Chondrocyte (in vitro differentiated cells): Measurements from ENCODE around the gene ZNF526. TPM values are rescaled to one million over a fixed set of nuclear protein-coding genes. Genes with fewer than 3 reads are reported as not detected.
A peak's percentile ranks its signal among the peaks of the same experiment; 100 is the strongest.

ENCODE experiments used
- DNase-seq: peaks from one replicate; pipeline ENCODE4 v3.0.0; 2021; ENCODE audit warnings: mixed read lengths, low spot score
- H3K27ac Mint-ChIP-seq: one replicate; pipeline ENCODE4 v1.8.0; 2021; ENCODE audit warnings: mild to moderate bottlenecking, moderate library complexity, mixed read lengths; ENCODE audit not compliant: unreplicated experiment
- H3K27me3 Mint-ChIP-seq: 2 replicates; pipeline ENCODE4 v1.8.0; 2021; ENCODE audit warnings: low read depth, mixed read lengths
- H3K36me3 Mint-ChIP-seq: 2 replicates; pipeline ENCODE4 v1.8.0; 2021; ENCODE audit warnings: low read depth, mixed read lengths
- H3K4me1 Mint-ChIP-seq: 2 replicates; pipeline ENCODE4 v1.8.0; 2021; ENCODE audit warnings: low read depth, mild to moderate bottlenecking, mixed read lengths
- H3K4me3 Mint-ChIP-seq: one replicate; pipeline ENCODE4 v1.8.0; 2021; ENCODE audit warnings: mild to moderate bottlenecking, moderate library complexity, mixed read lengths; ENCODE audit not compliant: unreplicated experiment
- H3K9me3 Mint-ChIP-seq: 2 replicates; pipeline ENCODE4 v1.8.0; 2021; ENCODE audit warnings: low read depth, mixed read lengths
- CTCF ChIP-seq: fragments of 200-600 bp; sonication (generic); IDR thresholded peaks from 2 replicates; pipeline ENCODE4 v1.5.0; 2021; ENCODE audit warnings: antibody characterized with exemption, mild to moderate bottlenecking, moderate library complexity
- total RNA-seq: library from RNA; stranded (reverse); gene quantifications from 3 replicates; pipeline ENCODE4 v1.2.1, GENCODE V29; 2021

Gene ZNF526
- total RNA-seq, 1 donor from 2014 or later: 16.6 TPM

GRCh38 chr19:42242069-42242511 lies 22.0 kb downstream of the ZNF526 start:
- H3K4me3 Mint-ChIP-seq: peak overlapping the region; percentile 90
- H3K27ac Mint-ChIP-seq: peak overlapping the region; percentile 85
- H3K27me3 Mint-ChIP-seq: no peaks in the 10 kb centered on the region
- no peak for TF ChIP-seq CTCF
- no peak for DNase-seq
- H3K36me3 Mint-ChIP-seq: peaks cover 3% of the 10 kb centered on the region
- H3K4me1 Mint-ChIP-seq: peaks cover 59% of the 10 kb centered on the region
- no peaks in the 10 kb centered on the region for H3K9me3 Mint-ChIP-seq

GRCh38 chr19:42242512-42243409 lies 22.6 kb downstream of the ZNF526 start, which contains the start of gene GSK3A:
GSK3A (minus strand) TSS chr19:42242602; CDS start chr19:42242465, 137 bp downstream.
- no peak for TF ChIP-seq CTCF
- H3K27me3 Mint-ChIP-seq: no peaks in the 10 kb centered on the region
- peak within 1 kb of the TSS; percentile 96 for H3K27ac Mint-ChIP-seq
- peaks cover 3% of the 10 kb centered on the region for H3K36me3 Mint-ChIP-seq
- no peak for DNase-seq
- H3K4me3 Mint-ChIP-seq: peak within 1 kb of the TSS; percentile 90
- peaks cover 61% of the 10 kb centered on the region for H3K4me1 Mint-ChIP-seq
- no peaks in the 10 kb centered on the region for H3K9me3 Mint-ChIP-seq

GRCh38 chr19:42244347-42245220 lies 24.5 kb downstream of the ZNF526 start:
- H3K27ac Mint-ChIP-seq: peak overlapping the region; percentile 96
- H3K27me3 Mint-ChIP-seq: no peaks in the 10 kb centered on the region
- no peaks in the 10 kb centered on the region for H3K9me3 Mint-ChIP-seq
- no peaks in the 10 kb centered on the region for H3K36me3 Mint-ChIP-seq
- TF ChIP-seq CTCF: peak; percentile 87
- DNase-seq: no peak
- peaks cover 60% of the 10 kb centered on the region for H3K4me1 Mint-ChIP-seq
- H3K4me3 Mint-ChIP-seq: peak overlapping the region; percentile 82

- H3K27ac Mint-ChIP-seq: peak overlapping the region; percentile 96
These were observed 25.1 kb downstream of the ZNF526 start for GRCh38 chr19:42245231-42245630.

More at GRCh38 chr19:42245231-42245630, 25.1 kb downstream of the ZNF526 start:
- Mint-ChIP-seq H3K4me1 (peaks cover 59% of the 10 kb centered on the region), H3K36me3 (peaks cover 2% of the 10 kb centered on the region), H3K4me3 (peak overlapping the region; percentile 82), H3K27me3 (no peaks in the 10 kb centered on the region), H3K9me3 (no peaks in the 10 kb centered on the region)
- DNase-seq: no peak
- TF ChIP-seq CTCF: no peak
